ENCODE results near the gene PPP2R1A. TPM values are rescaled to one million over a fixed set of nuclear protein-coding genes. Genes with fewer than 3 reads are reported as not detected.
"Not testable (repeated sequence)": the region's sequence is repeated elsewhere in the genome, so short reads cannot be mapped to it uniquely, and the experiment has no call there.

PPP2R1A gene
- polyA plus RNA-seq, 1 experiment: 269 TPM

GRCh38 chr19:52196256-52196967 is 6.6 kb downstream of the PPP2R1A start:
- no peak overlapping the region for H3K4me3 ChIP-seq (ENCODE audit: low read depth, low read length)
- ChIA-PET CTCF (interaction anchor here (0.9 kb wide), 1 partner anchor 39 kb away, joined by 3 read pairs; no protein-coding TSS in a partner anchor), POLR2A (no interaction called here)
- no peaks in the 10 kb centered on the region for H3K27me3 ChIP-seq (ENCODE audit: control insufficient read depth, insufficient read depth, low read length)
- no peak for DNase-seq (ENCODE audit: low read depth)
- TF ChIP-seq, protein P1, sequence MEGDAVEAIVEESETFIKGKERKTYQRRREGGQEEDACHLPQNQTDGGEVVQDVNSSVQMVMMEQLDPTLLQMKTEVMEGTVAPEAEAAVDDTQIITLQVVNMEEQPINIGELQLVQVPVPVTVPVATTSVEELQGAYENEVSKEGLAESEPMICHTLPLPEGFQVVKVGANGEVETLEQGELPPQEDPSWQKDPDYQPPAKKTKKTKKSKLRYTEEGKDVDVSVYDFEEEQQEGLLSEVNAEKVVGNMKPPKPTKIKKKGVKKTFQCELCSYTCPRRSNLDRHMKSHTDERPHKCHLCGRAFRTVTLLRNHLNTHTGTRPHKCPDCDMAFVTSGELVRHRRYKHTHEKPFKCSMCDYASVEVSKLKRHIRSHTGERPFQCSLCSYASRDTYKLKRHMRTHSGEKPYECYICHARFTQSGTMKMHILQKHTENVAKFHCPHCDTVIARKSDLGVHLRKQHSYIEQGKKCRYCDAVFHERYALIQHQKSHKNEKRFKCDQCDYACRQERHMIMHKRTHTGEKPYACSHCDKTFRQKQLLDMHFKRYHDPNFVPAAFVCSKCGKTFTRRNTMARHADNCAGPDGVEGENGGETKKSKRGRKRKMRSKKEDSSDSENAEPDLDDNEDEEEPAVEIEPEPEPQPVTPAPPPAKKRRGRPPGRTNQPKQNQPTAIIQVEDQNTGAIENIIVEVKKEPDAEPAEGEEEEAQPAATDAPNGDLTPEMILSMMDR (IDR thresholded peaks at IDR 0.05; ENCODE audit: insufficient read depth, low read depth, low read length): no peak
- peaks cover 10% of the 10 kb centered on the region for H3K36me3 ChIP-seq (ENCODE audit: control insufficient read depth, insufficient read depth, low read length)

GRCh38 chr19:52197964-52198363 is 8.1 kb downstream of the PPP2R1A start:
- ChIA-PET POLR2A (no interaction called here), CTCF (no interaction called here)
- TF ChIP-seq, protein P1 (IDR thresholded peaks at IDR 0.05; ENCODE audit: insufficient read depth, low read depth, low read length): no peak
- no peaks in the 10 kb centered on the region for H3K27me3 ChIP-seq (ENCODE audit: control insufficient read depth, insufficient read depth, low read length)
- peaks cover 8% of the 10 kb centered on the region for H3K36me3 ChIP-seq (ENCODE audit: control insufficient read depth, insufficient read depth, low read length)
- H3K4me3 ChIP-seq (ENCODE audit: low read depth, low read length): no peak overlapping the region
- DNase-seq (ENCODE audit: low read depth): no peak

DNA sequence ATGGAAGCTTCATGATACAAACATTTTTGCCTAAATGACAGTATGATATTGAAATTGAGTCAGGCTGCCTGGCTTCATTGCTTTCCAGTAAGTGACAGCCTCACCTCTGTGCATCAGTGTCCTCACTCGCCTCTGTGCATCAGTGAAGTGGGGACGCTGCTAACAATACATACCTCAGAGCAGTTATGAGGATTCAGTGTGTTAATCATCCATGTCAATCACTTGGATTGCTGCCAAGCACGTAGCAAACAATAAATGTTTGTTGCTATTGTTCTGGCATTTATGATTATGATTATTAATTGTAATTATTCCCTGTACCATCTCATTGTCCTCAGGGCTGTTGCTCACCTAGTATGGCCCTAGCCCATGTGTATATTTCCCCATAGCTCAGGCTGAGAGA is 8.8 kb downstream of the PPP2R1A start:
- ChIA-PET POLR2A (no interaction called here), CTCF (no interaction called here)
- DNase-seq (ENCODE audit: low read depth): no peak
- TF ChIP-seq, protein P1 (IDR thresholded peaks at IDR 0.05; ENCODE audit: insufficient read depth, low read depth, low read length): no peak
- Histone ChIP-seq H3K27me3 (ENCODE audit: control insufficient read depth, insufficient read depth, low read length) (no peaks in the 10 kb centered on the region), H3K36me3 (ENCODE audit: control insufficient read depth, insufficient read depth, low read length) (peaks cover 13% of the 10 kb centered on the region), H3K4me3 (ENCODE audit: low read depth, low read length) (no peak overlapping the region)

- DNase-seq (ENCODE audit: low read depth): peak; percentile 55
- TF ChIP-seq, protein P1 (IDR thresholded peaks at IDR 0.05; ENCODE audit: insufficient read depth, low read depth, low read length): no peak
- Histone ChIP-seq H3K36me3 (ENCODE audit: control insufficient read depth, insufficient read depth, low read length) (peaks cover 19% of the 10 kb centered on the region), H3K4me3 (ENCODE audit: low read depth, low read length) (no peak overlapping the region), H3K27me3 (ENCODE audit: control insufficient read depth, insufficient read depth, low read length) (no peaks in the 10 kb centered on the region)
- CTCF ChIA-PET: interaction anchor here (0.7 to 0.8 kb wide), 3 partner anchors 15 to 61 kb away, joined by 3 to 5 read pairs (median 3); partner anchors contain the start of gene ZNF616
- POLR2A ChIA-PET: no interaction called here
Measured at GRCh38 chr19:52200044-52200443, 10.2 kb downstream of the PPP2R1A start.

- peaks cover 21% of the 10 kb centered on the region for H3K36me3 ChIP-seq (ENCODE audit: control insufficient read depth, insufficient read depth, low read length)
- H3K4me3 ChIP-seq (ENCODE audit: low read depth, low read length); DNase-seq (ENCODE audit: low read depth); POLR2A ChIA-PET; H3K27me3 ChIP-seq (ENCODE audit: control insufficient read depth, insufficient read depth, low read length): not testable (repeated sequence)
- CTCF ChIA-PET: interaction anchor here (0.7 kb wide), 1 partner anchor 62 kb away, joined by 5 read pairs; the partner anchor contains the start of gene ZNF616
Measured at GRCh38 chr19:52200755-52201391, 11.0 kb downstream of the PPP2R1A start.

Measured in BJ (cell line).